ENCODE results near the gene PRR36.

GRCh38 chr19:7864690-7865074, 9.5 kb downstream of the PRR36 start:
- TF ChIP-seq, protein P1, sequence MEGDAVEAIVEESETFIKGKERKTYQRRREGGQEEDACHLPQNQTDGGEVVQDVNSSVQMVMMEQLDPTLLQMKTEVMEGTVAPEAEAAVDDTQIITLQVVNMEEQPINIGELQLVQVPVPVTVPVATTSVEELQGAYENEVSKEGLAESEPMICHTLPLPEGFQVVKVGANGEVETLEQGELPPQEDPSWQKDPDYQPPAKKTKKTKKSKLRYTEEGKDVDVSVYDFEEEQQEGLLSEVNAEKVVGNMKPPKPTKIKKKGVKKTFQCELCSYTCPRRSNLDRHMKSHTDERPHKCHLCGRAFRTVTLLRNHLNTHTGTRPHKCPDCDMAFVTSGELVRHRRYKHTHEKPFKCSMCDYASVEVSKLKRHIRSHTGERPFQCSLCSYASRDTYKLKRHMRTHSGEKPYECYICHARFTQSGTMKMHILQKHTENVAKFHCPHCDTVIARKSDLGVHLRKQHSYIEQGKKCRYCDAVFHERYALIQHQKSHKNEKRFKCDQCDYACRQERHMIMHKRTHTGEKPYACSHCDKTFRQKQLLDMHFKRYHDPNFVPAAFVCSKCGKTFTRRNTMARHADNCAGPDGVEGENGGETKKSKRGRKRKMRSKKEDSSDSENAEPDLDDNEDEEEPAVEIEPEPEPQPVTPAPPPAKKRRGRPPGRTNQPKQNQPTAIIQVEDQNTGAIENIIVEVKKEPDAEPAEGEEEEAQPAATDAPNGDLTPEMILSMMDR (IDR thresholded peaks at IDR 0.05) = no peak
- TF ChIP-seq POLR2A (IDR thresholded peaks at IDR 0.05) (no peak), POLR2AphosphoS5 (IDR thresholded peaks at IDR 0.05) (no peak)
